Heart right ventricle (tissue), 16 donors: ENCODE data around the gene LRIT1. TPM values are rescaled to one million over a fixed set of nuclear protein-coding genes. Genes with fewer than 3 reads are reported as not detected.
"Not testable (repeated sequence)": the region's sequence is repeated elsewhere in the genome, so short reads cannot be mapped to it uniquely, and the experiment has no call there.

ENCODE experiments used
- ATAC-seq, 8 donors: fragments of 200-7000 bp; cut with Tn5 transposase; one replicate each; pipeline ENCODE4 v1.9.1; 2020; ENCODE audit warnings: mild to moderate bottlenecking in 8 of 8, moderate library complexity in 8 of 8, moderate number of reproducible peaks in 1 of 8
- DNase-seq, 2 donors: peaks; one replicate each; pipeline ENCODE4 v3.0.0-alpha.2; 2020
- H3K27ac ChIP-seq, 10 donors: fragments of 200-600 bp; sonication (generic) in 2 of 10; one replicate each; pipeline versions ENCODE4 v1.5.0 to v1.8.0; 2020 to 2022; ENCODE audit warnings: mild to moderate bottlenecking in 3 of 10
- H3K27me3 ChIP-seq, 7 donors: fragments of 200-600 bp; one replicate each; pipeline ENCODE4 v1.8.0; 2021 to 2022; ENCODE audit warnings: mild to moderate bottlenecking in 2 of 7
- H3K36me3 ChIP-seq, 9 donors: fragments of 200-600 bp; sonication (generic) in 1 of 9; one replicate each; pipeline versions ENCODE4 v1.5.0 to v1.8.0; 2020 to 2022; ENCODE audit warnings: mild to moderate bottlenecking in 2 of 9
- H3K4me1 ChIP-seq, 9 donors: fragments of 200-600 bp; sonication (generic) in 1 of 9; one replicate each; pipeline versions ENCODE4 v1.5.0 to v1.8.0; 2020 to 2022; ENCODE audit warnings: mild to moderate bottlenecking in 4 of 9
- H3K4me3 ChIP-seq, 10 donors: fragments of 200-600 bp; sonication (generic) in 2 of 10; one replicate each; pipeline versions ENCODE4 v1.5.0 to v1.8.0; 2020 to 2022; ENCODE audit warnings: mild to moderate bottlenecking in 7 of 10, moderate library complexity in 2 of 10
- H3K9me3 ChIP-seq, 11 donors: fragments of 200-600 bp in 10 of 11; sonication (generic) in 2 of 11; one replicate each; pipeline versions ENCODE4 v1.5.0 to v1.8.0; 2013 to 2022; ENCODE audit warnings: mild to moderate bottlenecking in 2 of 11, control low read depth in 1 of 11, moderate library complexity in 1 of 11
- CTCF ChIP-seq, 9 donors: fragments of 200-600 bp; sonication (generic) in 2 of 9; IDR thresholded peaks; one replicate each; pipeline versions ENCODE4 v1.5.0 to v1.8.0; 2021 to 2022; ENCODE audit warnings: antibody characterized with exemption in 9 of 9, mild to moderate bottlenecking in 5 of 9, moderate library complexity in 1 of 9
- WGBS, 2 donors: extraction: QIAGEN DNeasy Blood & Tissue Kit; methylation state at CpG; one replicate each; pipeline ENCODE4 v1.1.7; 2013; ENCODE audit warnings: inconsistent platforms in 1 of 2; 5-methylcytosine and 5-hydroxymethylcytosine counted together
- intact Hi-C, 10 donors: fragments of 100-400 bp; cut with DNase I; formaldehyde crosslinking; loops; one replicate each; pipeline versions ENCODE4 v1.11.1 to v1.14.2; 2022
- polyA plus RNA-seq, 2 donors: library from polyadenylated mRNA; stranded (reverse); fragments of 200-250 nt; gene quantifications; one replicate each; pipeline ENCODE4 v1.2.3, GENCODE V29; 2013
- total RNA-seq, 10 donors: library from RNA; stranded (reverse); fragmentation: NEBNext Ultra II Directional in 3 of 10; extraction: Animal tissue kit (Norgen Biotek cat#: 25700) in 3 of 10; gene quantifications; one replicate each; pipeline versions ENCODE4 v1.2.1 to v1.2.4, GENCODE V29; 2021 to 2023
- donor health status: Arrhythmogenic right ventricular cardiomyopathy.
- donor health status: ischemic (EF 13 %, LVEDD 7.1; RV severe dilation, severe dysfunction).
- donor health status: healthy with polysubstance abuse.
- donor health status: DM: no; HTN: yes; CAD: no.
- donor health status: DM: no; HTN: no; CAD: no.
- donor health status: ischemic (EF 25% LVEDD 6.9; RV normal size, moderate dysfunction).
- donor health status: ischemic (EF 25% LVEDD 5.7; RV mildly dilated, moderate dysfunction).
- donor health status: healthy.
- donor health status: DM: yes; HTN: yes; CAD: no.
- donor health status: Ischemic cardiomyopathy.
- donor health status: ischemic (EF 35%, LVEDD 5.7; RV mildly dilated, moderate dysfunction).
- donor health status: nonischemic (EF 11% LVEDD 7.7; RV severe dilation, severe dysfunction).
- donor health status: DM: yes; HTN: yes; CAD: no.
- donor health status: PGD.
- donor health status: ischemic (EF 29% LVEDD 5.4; RV normal size, mild dysfunction).
- donor health status: nonischemic (EF 23%, LVEDD 6.1; RV moderate dilation, normal function).

Gene LRIT1
- total and polyA plus RNA-seq, 12 donors: 0.10 to 0.17 TPM; not detected in 10

- H3K4me1 ChIP-seq: no peaks in the 10 kb centered on the region
- H3K4me3 ChIP-seq: no peak overlapping the region
- no peaks in the 10 kb centered on the region for H3K36me3 ChIP-seq
- ATAC-seq: no peak
- H3K27me3 ChIP-seq: no peaks in the 10 kb centered on the region
- no peaks in the 10 kb centered on the region for H3K9me3 ChIP-seq
- no peak for DNase-seq
- no peak for TF ChIP-seq CTCF (IDR thresholded peaks at IDR 0.05)
- no peak overlapping the region for H3K27ac ChIP-seq
- intact Hi-C loops: no loop called here
These were observed 45.3 kb upstream of the LRIT1 start for GRCh38 chr10:84286695-84287094.

GRCh38 chr10:84279876-84280475, 38.6 kb upstream of the LRIT1 start:
- H3K27me3 ChIP-seq: peaks cover 0 to 27% (median 15%) of the 10 kb centered on the region in 7 donors
- DNase-seq, H3K27ac ChIP-seq, H3K36me3 ChIP-seq, H3K9me3 ChIP-seq, H3K4me3 ChIP-seq, H3K4me1 ChIP-seq, ATAC-seq, intact Hi-C loops: not testable (repeated sequence)
- 62 to 74% methylated on average over 21 to 30 of the region's 31 CpGs for WGBS, 2 donors

- intact Hi-C loops: no loop called here
These were observed 29.4 kb upstream of the LRIT1 start for GRCh38 chr10:84270708-84271107.

GRCh38 chr10:84269773-84270172, 28.4 kb upstream of the LRIT1 start:
- Histone ChIP-seq H3K27me3 (peaks cover 0 to 35% (median 17%) of the 10 kb centered on the region in 7 donors), H3K27ac (no peak overlapping the region), H3K9me3 (no peaks in the 10 kb centered on the region), H3K36me3 (no peaks in the 10 kb centered on the region), H3K4me1 (peaks cover 0 to 2% (median 0%) of the 10 kb centered on the region in 9 donors), H3K4me3 (no peak overlapping the region)
- WGBS, 2 donors: 65 to 70% methylated on average over 2 of the region's 2 CpGs
- TF ChIP-seq CTCF (IDR thresholded peaks at IDR 0.05): no peak
- no peak for ATAC-seq
- DNase-seq: no peak
- intact Hi-C loops: loop anchor here in 8 of 10 donors (5.0 to 10.0 kb wide), 5 partner anchors 93 to 108 kb away; no protein-coding TSS in a partner anchor

More at GRCh38 chr10:84270708-84271107, 29.4 kb upstream of the LRIT1 start:
- Histone ChIP-seq H3K4me3 (no peak overlapping the region), H3K36me3 (no peaks in the 10 kb centered on the region), H3K9me3 (no peaks in the 10 kb centered on the region), H3K4me1 (no peaks in the 10 kb centered on the region), H3K27ac (no peak overlapping the region), H3K27me3 (peaks cover 0 to 40% (median 17%) of the 10 kb centered on the region in 7 donors)
- no peak for DNase-seq
- no peak for TF ChIP-seq CTCF (IDR thresholded peaks at IDR 0.05)
- WGBS, 2 donors: 57 to 65% methylated on average over 1 of the region's 1 CpG
- ATAC-seq: no peak

- H3K9me3 ChIP-seq: no peaks in the 10 kb centered on the region
- H3K36me3 ChIP-seq: no peaks in the 10 kb centered on the region
- 57 to 76% methylated on average over 1 of the region's 1 CpG for WGBS, 2 donors
- H3K27ac ChIP-seq: no peak overlapping the region
- ATAC-seq: no peak
- no peak overlapping the region for H3K4me3 ChIP-seq
- DNase-seq: no peak
- peaks cover 0 to 5% (median 0%) of the 10 kb centered on the region in 9 donors for H3K4me1 ChIP-seq
- peaks cover 0 to 33% (median 17%) of the 10 kb centered on the region in 7 donors for H3K27me3 ChIP-seq
- TF ChIP-seq CTCF (IDR thresholded peaks at IDR 0.05): no peak
- intact Hi-C loops: loop anchor here in 8 of 10 donors (5.0 to 10.0 kb wide), 5 partner anchors 93 to 108 kb away; no protein-coding TSS in a partner anchor
These were observed 27.8 kb upstream of the LRIT1 start for GRCh38 chr10:84269162-84269561.
